ENCODE results near the gene AR. TPM values are rescaled to one million over a fixed set of nuclear protein-coding genes. Genes with fewer than 3 reads are reported as not detected.

Gene AR
- total and polyA plus RNA-seq, 2 of the 13 experiments (the other 11 are each of a cell fraction or from before 2014, with no cell fraction given) = not detected

DNA sequence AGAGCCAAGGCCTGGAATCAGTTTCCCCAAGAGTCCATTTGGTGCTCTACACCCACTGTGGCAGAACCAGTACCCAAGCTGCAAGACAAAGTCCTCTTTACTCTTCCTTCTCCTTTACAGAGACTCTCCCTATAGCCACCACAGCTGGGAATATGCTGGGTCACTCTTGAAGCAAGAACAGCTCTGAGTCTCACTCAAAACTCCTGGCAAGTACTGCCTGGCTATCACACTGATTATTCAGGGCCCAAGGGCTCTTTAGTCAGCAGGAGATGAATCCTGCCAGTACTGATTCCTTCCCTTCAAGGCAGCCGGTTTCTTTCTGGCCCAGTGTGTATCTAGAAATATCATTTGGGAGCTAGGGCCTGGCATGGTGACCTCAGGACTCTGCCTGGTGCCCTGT, 130.9 kb downstream of the AR start:
- Histone ChIP-seq H3K4me3 (replicated peaks in 1 of 3; ENCODE audit: insufficient read depth in 1 of 3, low read depth in 2 of 3, low read length in 3 of 3) (no peak overlapping the region), H3K9ac (ENCODE audit: insufficient read depth, low read depth, low read length) (no peak overlapping the region), H3K4me1 (ENCODE audit: insufficient read depth, low read length) (no peaks in the 10 kb centered on the region), H3K27me3 (ENCODE audit: control insufficient read depth in 1 of 2, insufficient read depth in 2 of 2, low read length in 2 of 2) (no peaks in the 10 kb centered on the region), H3K27ac (ENCODE audit: extremely low read length, insufficient read depth, low read length) (no peak overlapping the region), H3K9me3 (ENCODE audit: low read length) (peaks cover 40% of the 10 kb centered on the region), H2AFZ (ENCODE audit: low read length) (no peak overlapping the region), H4K20me1 (ENCODE audit: insufficient read depth, low read length) (no peaks in the 10 kb centered on the region), H3K79me2 (ENCODE audit: insufficient read depth, low read length) (no peaks in the 10 kb centered on the region), H3K36me3 (replicated peaks in 1 of 2; ENCODE audit: control insufficient read depth in 1 of 2, insufficient read depth in 2 of 2, low read length in 2 of 2) (no peaks in the 10 kb centered on the region), H3K4me2 (ENCODE audit: low read depth, low read length) (no peak overlapping the region)
- ChIA-PET CTCF (ENCODE audit: low intra/inter-chr PET ratio, low total read pairs) (no interaction called here), POLR2A (no interaction called here)
- no CpG with 5 or more reads among the region's 1 CpG for WGBS (ENCODE audit: low lambda C conversion rate)
- no peak for DNase-seq (ENCODE audit: low spot score)
- no peak for FAIRE-seq
- intact Hi-C loops (cut with micrococcal nuclease; ENCODE audit: unreplicated experiment) (no loop called here), in situ Hi-C loops (cut with HindIII; ENCODE audit: extremely low pct_ligation_motif_present, low pct_unique_long_range_greater_than_20kb) (no loop called here)
- no TSS peak for BruUV-seq (replicated peaks)
- ATAC-seq = no peak
- TF ChIP-seq ARID4A (CRISPR knock-in tag; IDR thresholded peaks at IDR 0.05; ENCODE audit: borderline replicate concordance) = no peak
- TF ChIP-seq PPARG (CRISPR knock-in tag; conservative IDR thresholded peaks at IDR 0.05) = no peak
- no peak for TF ChIP-seq PHF20 (CRISPR knock-in tag; IDR thresholded peaks at IDR 0.05)
- TF ChIP-seq POLR2A (IDR thresholded peaks at IDR 0.05; ENCODE audit: insufficient read depth in 1 of 2, low read depth in 2 of 2, low read length in 2 of 2) = no peak
- no peak for TF ChIP-seq PREB (CRISPR knock-in tag; IDR thresholded peaks at IDR 0.05)
- TF ChIP-seq ZNF629 (CRISPR knock-in tag; conservative IDR thresholded peaks at IDR 0.05) = no peak
- no peak for TF ChIP-seq NBN (conservative IDR thresholded peaks at IDR 0.05)
- no peak for TF ChIP-seq RFX3 (CRISPR knock-in tag; IDR thresholded peaks at IDR 0.05)
- TF ChIP-seq ZNF790 (CRISPR knock-in tag; IDR thresholded peaks at IDR 0.05; ENCODE audit: borderline replicate concordance) = no peak
- TF ChIP-seq, protein P1, sequence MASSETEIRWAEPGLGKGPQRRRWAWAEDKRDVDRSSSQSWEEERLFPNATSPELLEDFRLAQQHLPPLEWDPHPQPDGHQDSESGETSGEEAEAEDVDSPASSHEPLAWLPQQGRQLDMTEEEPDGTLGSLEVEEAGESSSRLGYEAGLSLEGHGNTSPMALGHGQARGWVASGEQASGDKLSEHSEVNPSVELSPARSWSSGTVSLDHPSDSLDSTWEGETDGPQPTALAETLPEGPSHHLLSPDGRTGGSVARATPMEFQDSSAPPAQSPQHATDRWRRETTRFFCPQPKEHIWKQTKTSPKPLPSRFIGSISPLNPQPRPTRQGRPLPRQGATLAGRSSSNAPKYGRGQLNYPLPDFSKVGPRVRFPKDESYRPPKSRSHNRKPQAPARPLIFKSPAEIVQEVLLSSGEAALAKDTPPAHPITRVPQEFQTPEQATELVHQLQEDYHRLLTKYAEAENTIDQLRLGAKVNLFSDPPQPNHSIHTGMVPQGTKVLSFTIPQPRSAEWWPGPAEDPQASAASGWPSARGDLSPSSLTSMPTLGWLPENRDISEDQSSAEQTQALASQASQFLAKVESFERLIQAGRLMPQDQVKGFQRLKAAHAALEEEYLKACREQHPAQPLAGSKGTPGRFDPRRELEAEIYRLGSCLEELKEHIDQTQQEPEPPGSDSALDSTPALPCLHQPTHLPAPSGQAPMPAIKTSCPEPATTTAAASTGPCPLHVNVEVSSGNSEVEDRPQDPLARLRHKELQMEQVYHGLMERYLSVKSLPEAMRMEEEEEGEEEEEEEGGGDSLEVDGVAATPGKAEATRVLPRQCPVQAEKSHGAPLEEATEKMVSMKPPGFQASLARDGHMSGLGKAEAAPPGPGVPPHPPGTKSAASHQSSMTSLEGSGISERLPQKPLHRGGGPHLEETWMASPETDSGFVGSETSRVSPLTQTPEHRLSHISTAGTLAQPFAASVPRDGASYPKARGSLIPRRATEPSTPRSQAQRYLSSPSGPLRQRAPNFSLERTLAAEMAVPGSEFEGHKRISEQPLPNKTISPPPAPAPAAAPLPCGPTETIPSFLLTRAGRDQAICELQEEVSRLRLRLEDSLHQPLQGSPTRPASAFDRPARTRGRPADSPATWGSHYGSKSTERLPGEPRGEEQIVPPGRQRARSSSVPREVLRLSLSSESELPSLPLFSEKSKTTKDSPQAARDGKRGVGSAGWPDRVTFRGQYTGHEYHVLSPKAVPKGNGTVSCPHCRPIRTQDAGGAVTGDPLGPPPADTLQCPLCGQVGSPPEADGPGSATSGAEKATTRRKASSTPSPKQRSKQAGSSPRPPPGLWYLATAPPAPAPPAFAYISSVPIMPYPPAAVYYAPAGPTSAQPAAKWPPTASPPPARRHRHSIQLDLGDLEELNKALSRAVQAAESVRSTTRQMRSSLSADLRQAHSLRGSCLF (CRISPR knock-in tag; IDR thresholded peaks at IDR 0.05; ENCODE audit: borderline replicate concordance) = no peak
- TF ChIP-seq, protein P2, sequence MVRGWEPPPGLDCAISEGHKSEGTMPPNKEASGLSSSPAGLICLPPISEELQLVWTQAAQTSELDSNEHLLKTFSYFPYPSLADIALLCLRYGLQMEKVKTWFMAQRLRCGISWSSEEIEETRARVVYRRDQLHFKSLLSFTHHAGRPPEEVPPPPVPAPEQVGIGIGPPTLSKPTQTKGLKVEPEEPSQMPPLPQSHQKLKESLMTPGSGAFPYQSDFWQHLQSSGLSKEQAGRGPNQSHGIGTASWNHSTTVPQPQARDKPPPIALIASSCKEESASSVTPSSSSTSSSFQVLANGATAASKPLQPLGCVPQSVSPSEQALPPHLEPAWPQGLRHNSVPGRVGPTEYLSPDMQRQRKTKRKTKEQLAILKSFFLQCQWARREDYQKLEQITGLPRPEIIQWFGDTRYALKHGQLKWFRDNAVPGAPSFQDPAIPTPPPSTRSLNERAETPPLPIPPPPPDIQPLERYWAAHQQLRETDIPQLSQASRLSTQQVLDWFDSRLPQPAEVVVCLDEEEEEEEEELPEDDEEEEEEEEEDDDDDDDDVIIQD (CRISPR knock-in tag; IDR thresholded peaks at IDR 0.05; ENCODE audit: low read depth) = no peak
